Osteocyte (in vitro differentiated cells): Measurements from ENCODE around the gene TTF2. TPM values are rescaled to one million over a fixed set of nuclear protein-coding genes. Genes with fewer than 3 reads are reported as not detected.

Source experiments
- DNase-seq: peaks from one replicate; pipeline ENCODE4 v3.0.0; 2021; ENCODE audit warnings: mixed read lengths; ENCODE audit not compliant: unreplicated experiment; ENCODE audit errors: extremely low spot score
- H3K27ac Mint-ChIP-seq: one replicate; pipeline ENCODE4 v1.8.0; 2021; ENCODE audit warnings: mild to moderate bottlenecking, mixed read lengths; ENCODE audit not compliant: unreplicated experiment
- H3K27me3 Mint-ChIP-seq: one replicate; pipeline ENCODE4 v1.8.0; 2021; ENCODE audit warnings: mixed read lengths; ENCODE audit not compliant: unreplicated experiment
- H3K36me3 Mint-ChIP-seq: one replicate; pipeline ENCODE4 v1.8.0; 2021; ENCODE audit warnings: mixed read lengths; ENCODE audit not compliant: unreplicated experiment
- H3K4me1 Mint-ChIP-seq: one replicate; pipeline ENCODE4 v1.8.0; 2021; ENCODE audit warnings: mixed read lengths; ENCODE audit not compliant: unreplicated experiment
- H3K4me3 Mint-ChIP-seq: one replicate; pipeline ENCODE4 v1.8.0; 2021; ENCODE audit warnings: mild to moderate bottlenecking, moderate library complexity, mixed read lengths; ENCODE audit not compliant: unreplicated experiment
- H3K9me3 Mint-ChIP-seq: one replicate; pipeline ENCODE4 v1.8.0; 2021; ENCODE audit warnings: mixed read lengths; ENCODE audit not compliant: unreplicated experiment
- CTCF ChIP-seq: fragments of 200-600 bp; sonication (generic); IDR thresholded peaks from 2 replicates; pipeline ENCODE4 v1.5.0; 2021; ENCODE audit warnings: antibody characterized with exemption, mild to moderate bottlenecking, moderate library complexity
- total RNA-seq: library from RNA; stranded (reverse); gene quantifications from 2 replicates; pipeline ENCODE4 v1.2.1, GENCODE V29; 2021

Gene TTF2
- total RNA-seq, 1 donor from 2014 or later = 17.4 TPM

- Mint-ChIP-seq H3K27me3 (no peaks in the 10 kb centered on the region), H3K4me3 (no peak overlapping the region), H3K4me1 (peaks cover 3% of the 10 kb centered on the region), H3K27ac (no peak overlapping the region), H3K36me3 (peaks cover 4% of the 10 kb centered on the region), H3K9me3 (no peaks in the 10 kb centered on the region)
- no peak for TF ChIP-seq CTCF
- DNase-seq = no peak
Observed at GRCh38 chr1:117070124-117070523, 10.0 kb downstream of the TTF2 start.

- H3K9me3 Mint-ChIP-seq = no peaks in the 10 kb centered on the region
- H3K4me3 Mint-ChIP-seq = no peak overlapping the region
- no peak for TF ChIP-seq CTCF
- no peaks in the 10 kb centered on the region for H3K4me1 Mint-ChIP-seq
- DNase-seq = no peak
- peaks cover 26% of the 10 kb centered on the region for H3K36me3 Mint-ChIP-seq
- H3K27me3 Mint-ChIP-seq = no peaks in the 10 kb centered on the region
- H3K27ac Mint-ChIP-seq = no peak overlapping the region
Observed at GRCh38 chr1:117076648-117077047, 16.5 kb downstream of the TTF2 start.

GRCh38 chr1:117077267-117077666 is 17.1 kb downstream of the TTF2 start:
- no peaks in the 10 kb centered on the region for H3K27me3 Mint-ChIP-seq
- TF ChIP-seq CTCF = no peak
- no peak overlapping the region for H3K4me3 Mint-ChIP-seq
- H3K27ac Mint-ChIP-seq = no peak overlapping the region
- no peaks in the 10 kb centered on the region for H3K9me3 Mint-ChIP-seq
- peaks cover 26% of the 10 kb centered on the region for H3K36me3 Mint-ChIP-seq
- no peaks in the 10 kb centered on the region for H3K4me1 Mint-ChIP-seq
- no peak for DNase-seq

- DNase-seq = no peak
- no peaks in the 10 kb centered on the region for H3K9me3 Mint-ChIP-seq
- no peak overlapping the region for H3K27ac Mint-ChIP-seq
- no peaks in the 10 kb centered on the region for H3K27me3 Mint-ChIP-seq
- TF ChIP-seq CTCF = no peak
- no peak overlapping the region for H3K4me3 Mint-ChIP-seq
- peaks cover 26% of the 10 kb centered on the region for H3K36me3 Mint-ChIP-seq
- no peaks in the 10 kb centered on the region for H3K4me1 Mint-ChIP-seq
Observed at GRCh38 chr1:117079737-117080136, 19.6 kb downstream of the TTF2 start.

- Mint-ChIP-seq H3K27ac (no peak overlapping the region), H3K4me1 (no peaks in the 10 kb centered on the region), H3K9me3 (no peaks in the 10 kb centered on the region), H3K27me3 (no peaks in the 10 kb centered on the region), H3K4me3 (no peak overlapping the region), H3K36me3 (peaks cover 9% of the 10 kb centered on the region)
- TF ChIP-seq CTCF = no peak
- DNase-seq = no peak
Observed at GRCh38 chr1:117084231-117084630, 24.1 kb downstream of the TTF2 start.
